ENCODE results near the gene RSRC1.
"Not testable (repeated sequence)": the region's sequence is repeated elsewhere in the genome, so short reads cannot be mapped to it uniquely, and the experiment has no call there.

Gene RSRC1

GRCh38 chr3:158493931-158494330 is 384.0 kb downstream of the RSRC1 start:
- Histone ChIP-seq H4K20me1 (ENCODE audit: insufficient read depth, low read length) (no peaks in the 10 kb centered on the region), H3K36me3 (ENCODE audit: insufficient read depth, low read length) (no peaks in the 10 kb centered on the region), H3K9ac (ENCODE audit: low read length) (no peak overlapping the region), H3K9me3 (ENCODE audit: low read length) (no peaks in the 10 kb centered on the region; the same call in 1 of the 2 replicates), H3K4me3 (ENCODE audit: low read depth, low read length, poor library complexity, severe bottlenecking) (no peak overlapping the region), H3K27ac (ENCODE audit: low read depth, low read length, poor library complexity, severe bottlenecking) (no peak overlapping the region), H3K4me1 (ENCODE audit: insufficient read depth, low read length, severe bottlenecking) (no peaks in the 10 kb centered on the region), H2AFZ (ENCODE audit: low read length) (no peak overlapping the region), H3F3A (ENCODE audit: insufficient read depth, low read length) (no peaks in the 10 kb centered on the region), H3K79me2 (ENCODE audit: insufficient read depth, low read length) (no peaks in the 10 kb centered on the region), H3K27me3 (ENCODE audit: insufficient read depth, low read length) (no peaks in the 10 kb centered on the region), H3K4me2 (ENCODE audit: low read length) (no peak overlapping the region), H3K9me2 (ENCODE audit: low read depth, low read length) (no peaks in the 10 kb centered on the region)
- TF ChIP-seq EZH2 (IDR thresholded peaks at IDR 0.05; ENCODE audit: borderline replicate concordance, low read length): no peak
- TF ChIP-seq, protein P1, sequence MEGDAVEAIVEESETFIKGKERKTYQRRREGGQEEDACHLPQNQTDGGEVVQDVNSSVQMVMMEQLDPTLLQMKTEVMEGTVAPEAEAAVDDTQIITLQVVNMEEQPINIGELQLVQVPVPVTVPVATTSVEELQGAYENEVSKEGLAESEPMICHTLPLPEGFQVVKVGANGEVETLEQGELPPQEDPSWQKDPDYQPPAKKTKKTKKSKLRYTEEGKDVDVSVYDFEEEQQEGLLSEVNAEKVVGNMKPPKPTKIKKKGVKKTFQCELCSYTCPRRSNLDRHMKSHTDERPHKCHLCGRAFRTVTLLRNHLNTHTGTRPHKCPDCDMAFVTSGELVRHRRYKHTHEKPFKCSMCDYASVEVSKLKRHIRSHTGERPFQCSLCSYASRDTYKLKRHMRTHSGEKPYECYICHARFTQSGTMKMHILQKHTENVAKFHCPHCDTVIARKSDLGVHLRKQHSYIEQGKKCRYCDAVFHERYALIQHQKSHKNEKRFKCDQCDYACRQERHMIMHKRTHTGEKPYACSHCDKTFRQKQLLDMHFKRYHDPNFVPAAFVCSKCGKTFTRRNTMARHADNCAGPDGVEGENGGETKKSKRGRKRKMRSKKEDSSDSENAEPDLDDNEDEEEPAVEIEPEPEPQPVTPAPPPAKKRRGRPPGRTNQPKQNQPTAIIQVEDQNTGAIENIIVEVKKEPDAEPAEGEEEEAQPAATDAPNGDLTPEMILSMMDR (IDR thresholded peaks at IDR 0.05; ENCODE audit: low read length): no peak

DNA sequence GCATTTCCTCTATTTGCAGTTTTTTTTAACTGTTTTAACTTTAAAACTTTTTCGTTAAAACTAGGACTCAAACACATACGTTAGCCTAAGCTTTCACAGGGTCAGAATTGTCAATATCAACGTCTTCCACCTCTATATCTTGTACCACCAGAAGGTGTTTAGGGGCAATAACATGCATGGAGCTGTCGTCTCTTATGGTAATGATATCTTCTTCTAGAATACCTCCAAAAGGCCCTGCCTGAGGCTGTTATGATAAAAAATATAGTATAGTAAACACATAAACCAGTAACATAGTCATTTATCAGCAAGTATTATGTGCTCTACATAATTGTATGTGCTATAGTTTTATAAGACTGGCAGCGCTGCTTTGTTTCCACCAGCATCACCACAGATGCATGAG is 384.8 kb downstream of the RSRC1 start:
- no peaks in the 10 kb centered on the region for H3K27me3 ChIP-seq (ENCODE audit: insufficient read depth, low read length)
- H3K36me3 ChIP-seq (ENCODE audit: insufficient read depth, low read length): no peaks in the 10 kb centered on the region
- H3K79me2 ChIP-seq (ENCODE audit: insufficient read depth, low read length): no peaks in the 10 kb centered on the region
- no peak overlapping the region for H3K4me3 ChIP-seq (ENCODE audit: low read depth, low read length, poor library complexity, severe bottlenecking)
- no peak overlapping the region for H3K27ac ChIP-seq (ENCODE audit: low read depth, low read length, poor library complexity, severe bottlenecking)
- TF ChIP-seq, protein P1 (IDR thresholded peaks at IDR 0.05; ENCODE audit: low read length): no peak
- TF ChIP-seq EZH2 (IDR thresholded peaks at IDR 0.05; ENCODE audit: borderline replicate concordance, low read length): no peak
- no peaks in the 10 kb centered on the region for H3F3A ChIP-seq (ENCODE audit: insufficient read depth, low read length)
- no peak overlapping the region for H3K9ac ChIP-seq (ENCODE audit: low read length)
- no peaks in the 10 kb centered on the region; the same call in 1 of the 2 replicates for H3K9me3 ChIP-seq (ENCODE audit: low read length)
- H3K4me1 ChIP-seq (ENCODE audit: insufficient read depth, low read length, severe bottlenecking): no peaks in the 10 kb centered on the region
- no peak overlapping the region for H3K4me2 ChIP-seq (ENCODE audit: low read length)
- H2AFZ ChIP-seq (ENCODE audit: low read length): no peak overlapping the region
- H3K9me2 ChIP-seq (ENCODE audit: low read depth, low read length): no peaks in the 10 kb centered on the region
- H4K20me1 ChIP-seq (ENCODE audit: insufficient read depth, low read length): no peaks in the 10 kb centered on the region

DNA sequence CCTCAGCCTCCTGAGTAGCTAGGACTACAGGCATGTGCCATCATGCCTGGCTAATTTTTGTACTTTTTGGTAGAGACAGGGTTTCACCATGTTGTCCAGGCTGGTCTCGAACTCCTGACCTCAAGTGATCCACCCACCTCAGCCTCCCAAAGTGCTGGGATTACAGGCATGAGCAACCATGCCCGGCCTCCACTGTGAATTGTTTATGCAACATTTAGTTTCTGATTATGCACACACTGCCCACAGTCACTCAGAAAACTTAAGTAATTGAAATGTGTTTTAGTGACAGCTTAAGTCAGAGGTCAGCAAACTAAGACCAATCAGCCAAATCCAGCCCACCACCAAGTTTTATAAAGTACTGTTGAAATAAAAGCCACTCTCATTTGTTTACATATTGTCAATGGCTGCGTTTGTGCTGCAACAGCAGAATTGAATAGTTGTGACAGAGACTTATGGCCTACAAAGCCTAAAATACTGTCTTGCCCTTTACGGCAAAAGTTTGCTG is 385.6 kb downstream of the RSRC1 start:
- not testable (repeated sequence) for H3K9me2 ChIP-seq (ENCODE audit: low read depth, low read length); H3K4me1 ChIP-seq (ENCODE audit: insufficient read depth, low read length, severe bottlenecking); H3K9me3 ChIP-seq (ENCODE audit: low read length); H3K4me3 ChIP-seq (ENCODE audit: low read depth, low read length, poor library complexity, severe bottlenecking); H3K79me2 ChIP-seq (ENCODE audit: insufficient read depth, low read length); H3F3A ChIP-seq (ENCODE audit: insufficient read depth, low read length); H3K9ac ChIP-seq (ENCODE audit: low read length); H4K20me1 ChIP-seq (ENCODE audit: insufficient read depth, low read length); H3K4me2 ChIP-seq (ENCODE audit: low read length); H3K27ac ChIP-seq (ENCODE audit: low read depth, low read length, poor library complexity, severe bottlenecking); H3K27me3 ChIP-seq (ENCODE audit: insufficient read depth, low read length); H3K36me3 ChIP-seq (ENCODE audit: insufficient read depth, low read length); H2AFZ ChIP-seq (ENCODE audit: low read length)

DNA sequence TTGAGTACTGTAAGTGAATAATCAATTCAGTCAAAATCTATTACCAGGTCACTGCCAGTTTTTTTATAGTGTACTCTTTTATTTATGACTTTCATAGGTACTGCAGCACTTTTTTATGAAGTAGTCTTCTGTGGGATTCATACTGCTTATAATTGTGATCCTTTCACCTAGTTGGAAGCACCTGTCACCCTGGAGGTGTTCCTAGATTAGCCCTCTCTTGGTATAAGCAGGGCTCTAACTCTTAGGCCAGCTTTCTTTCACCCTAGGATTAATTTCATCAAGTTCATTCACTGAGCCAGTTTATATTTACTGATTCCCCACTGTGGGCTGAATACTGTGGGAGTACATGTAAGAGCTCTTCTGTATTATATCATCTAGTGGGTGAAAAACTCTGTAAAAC is 395.2 kb downstream of the RSRC1 start:
- Histone ChIP-seq H4K20me1 (ENCODE audit: insufficient read depth, low read length) (no peaks in the 10 kb centered on the region), H3K79me2 (ENCODE audit: insufficient read depth, low read length) (no peaks in the 10 kb centered on the region), H2AFZ (ENCODE audit: low read length) (no peak overlapping the region), H3K4me1 (ENCODE audit: insufficient read depth, low read length, severe bottlenecking) (no peaks in the 10 kb centered on the region), H3K36me3 (ENCODE audit: insufficient read depth, low read length) (no peaks in the 10 kb centered on the region), H3F3A (ENCODE audit: insufficient read depth, low read length) (no peaks in the 10 kb centered on the region), H3K9me3 (ENCODE audit: low read length) (peaks cover 4% of the 10 kb centered on the region; the same call in 1 of the 2 replicates), H3K27ac (ENCODE audit: low read depth, low read length, poor library complexity, severe bottlenecking) (no peak overlapping the region), H3K9ac (ENCODE audit: low read length) (no peak overlapping the region), H3K4me3 (ENCODE audit: low read depth, low read length, poor library complexity, severe bottlenecking) (no peak overlapping the region), H3K4me2 (ENCODE audit: low read length) (no peak overlapping the region), H3K27me3 (ENCODE audit: insufficient read depth, low read length) (no peaks in the 10 kb centered on the region), H3K9me2 (ENCODE audit: low read depth, low read length) (no peaks in the 10 kb centered on the region)
- TF ChIP-seq, protein P1 (IDR thresholded peaks at IDR 0.05; ENCODE audit: low read length): no peak
- no peak for TF ChIP-seq EZH2 (IDR thresholded peaks at IDR 0.05; ENCODE audit: borderline replicate concordance, low read length)
